B cell (primary cell): Measurements from ENCODE around the gene BBC3. TPM values are rescaled to one million over a fixed set of nuclear protein-coding genes. Genes with fewer than 3 reads are reported as not detected.
A peak's percentile ranks its signal among the peaks of the same experiment; 100 is the strongest.

Source experiments
- ATAC-seq: fragments of 200-7000 bp; cut with Tn5 transposase; one replicate; pipeline ENCODE4 v1.10.0; 2021; ENCODE audit warnings: low read depth, mild to moderate bottlenecking, moderate number of reproducible peaks, moderate library complexity
- CTCF ChIA-PET: fragments of 350-600 bp; sonication (Branson Sonifier 250); formaldehyde crosslinking; loops from one replicate; lab custom pipeline; 2021; ENCODE audit warnings: antibody characterized with exemption, inconsistent platforms; lab: Charles Lee
- POLR2A ChIA-PET: fragments of 350-600 bp; sonication (Branson Sonifier 250); formaldehyde crosslinking; loops from one replicate; lab custom pipeline; 2021; ENCODE audit warnings: antibody characterized with exemption; lab: Charles Lee
- DNase-seq: peaks from one replicate; pipeline ENCODE4 v3.0.0; 2013
- H2AFZ ChIP-seq: 2 replicates; pipeline ENCODE4 v1.6.1; 2012; ENCODE audit warnings: mild to moderate bottlenecking, low read depth, low read length; ENCODE audit not compliant: insufficient read depth, poor library complexity, severe bottlenecking
- H3K27ac ChIP-seq, 2 donors: 1 replicate in 1 of 2; 2 replicates in 1 of 2; pipeline ENCODE4 v1.5.1; 2012 to 2013; ENCODE audit warnings: low read length in 2 of 2, mild to moderate bottlenecking in 2 of 2, moderate library complexity in 1 of 2
- H3K27me3 ChIP-seq, 4 experiments: fragments of 200-600 bp in 1 of 4; sonication (generic) in 1 of 4; replicated peaks in 1 of 4; 1 replicate in 2 of 4; 2 replicates in 2 of 4; pipeline versions ENCODE4 v1.6.1 to v1.7.0; 2013 to 2016; ENCODE audit warnings: low read length in 3 of 4, mild to moderate bottlenecking in 2 of 4, mixed read lengths in 1 of 4, moderate library complexity in 1 of 4; ENCODE audit not compliant: insufficient read depth in 4 of 4, control insufficient read depth in 3 of 4; ENCODE audit errors: control extremely low read depth in 1 of 4
- H3K36me3 ChIP-seq, 2 experiments: replicated peaks in 1 of 2; 1 replicate in 1 of 2; 2 replicates in 1 of 2; pipeline versions ENCODE4 v1.6.1 to v1.7.1; 2013; ENCODE audit warnings: low read length in 1 of 2; ENCODE audit not compliant: insufficient read depth in 2 of 2, control insufficient read depth in 1 of 2; ENCODE audit errors: control extremely low read depth in 1 of 2, extremely low read depth in 1 of 2
- H3K4me1 ChIP-seq, 2 donors: fragments of 200-600 bp in 1 of 2; sonication (generic) in 1 of 2; 1 replicate in 1 of 2; 2 replicates in 1 of 2; pipeline versions ENCODE4 v1.5.1 to v1.6.1; 2013 to 2017; ENCODE audit warnings: low read length in 2 of 2; ENCODE audit not compliant: control insufficient read depth in 2 of 2, insufficient read depth in 2 of 2
- H3K4me2 ChIP-seq: replicated peaks from 2 replicates; pipeline ENCODE3; 2012; ENCODE audit warnings: mild to moderate bottlenecking, low read depth, low read length; ENCODE audit not compliant: poor library complexity, severe bottlenecking
- H3K4me3 ChIP-seq, 5 experiments: fragments of 200-600 bp in 1 of 5; sonication (generic) in 1 of 5; 1 replicate in 3 of 5; 2 replicates in 2 of 5; pipeline versions ENCODE4 v1.5.1 to v1.7.0; 2011 to 2016; ENCODE audit warnings: low read length in 4 of 5, mild to moderate bottlenecking in 4 of 5, low read depth in 2 of 5, control low read depth in 1 of 5, moderate library complexity in 1 of 5; ENCODE audit not compliant: insufficient read depth in 1 of 5; ENCODE audit errors: control extremely low read depth in 1 of 5, extremely low read depth in 1 of 5
- H3K79me2 ChIP-seq: fragments of 200-600 bp; sonication (generic); one replicate; pipeline ENCODE4 v1.6.0; 2016; ENCODE audit warnings: low read length; ENCODE audit not compliant: control insufficient read depth, insufficient read depth
- H3K9ac ChIP-seq: fragments of 200-600 bp; sonication (generic); 2 replicates; pipeline ENCODE4 v1.6.1; 2017; ENCODE audit warnings: mild to moderate bottlenecking, low read length, moderate library complexity
- H3K9me3 ChIP-seq, 3 donors: one replicate each; pipeline versions ENCODE4 v1.6.1 to v1.7.1; 2013; ENCODE audit warnings: low read length in 2 of 3; ENCODE audit not compliant: control insufficient read depth in 2 of 3, insufficient read depth in 1 of 3; ENCODE audit errors: control extremely low read depth in 1 of 3
- H4K20me1 ChIP-seq: 2 replicates; pipeline ENCODE4 v1.6.0; 2012; ENCODE audit warnings: mild to moderate bottlenecking, low read length; ENCODE audit not compliant: insufficient read depth, control insufficient read depth, poor library complexity, severe bottlenecking
- H3K27ac Mint-ChIP-seq: one replicate; pipeline ENCODE4 v1.8.0; 2021; ENCODE audit warnings: mixed read lengths
- H3K27me3 Mint-ChIP-seq: one replicate; pipeline ENCODE4 v1.8.0; 2021; ENCODE audit warnings: mixed read lengths
- H3K4me1 Mint-ChIP-seq: one replicate; pipeline ENCODE4 v1.8.0; 2021; ENCODE audit warnings: mixed read lengths
- H3K4me3 Mint-ChIP-seq: one replicate; pipeline ENCODE4 v1.8.0; 2021; ENCODE audit warnings: mixed read lengths
- H3K9me3 Mint-ChIP-seq: one replicate; pipeline ENCODE4 v1.8.0; 2022; ENCODE audit warnings: mixed read lengths; ENCODE audit not compliant: insufficient read depth
- CTCF ChIP-seq: fragments of 200-600 bp; IDR thresholded peaks from one replicate; pipeline ENCODE4 v1.8.0; 2022; ENCODE audit warnings: antibody characterized with exemption, mild to moderate bottlenecking
- EZH2 ChIP-seq: IDR thresholded peaks from 2 replicates; pipeline ENCODE4 v1.6.1; 2012; ENCODE audit warnings: borderline replicate concordance, low read depth, mild to moderate bottlenecking, moderate library complexity, low read length; ENCODE audit not compliant: insufficient read depth, poor library complexity, severe bottlenecking
- WGBS: methylation state at CpG from one replicate; pipeline ENCODE4 v1.1.5; 2013; ENCODE audit warnings: missing lambda C conversion rate; ENCODE audit not compliant: insufficient coverage; 5-methylcytosine and 5-hydroxymethylcytosine counted together
- intact Hi-C: fragments of 100-400 bp; cut with micrococcal nuclease; formaldehyde crosslinking; loops from one replicate; pipeline ENCODE4 v1.10.0; 2022
- polyA plus RNA-seq: library from polyadenylated mRNA; depleted of rRNA; stranded (reverse); fragments of >200 nt; gene quantifications from 2 replicates; pipeline ENCODE4 v1.2.3, GENCODE V29; 2012
- total RNA-seq, 2 donors: library from RNA; stranded (reverse); fragments of 120-200 nt in 1 of 2; gene quantifications; 1 replicate in 1 of 2; 2 replicates in 1 of 2; pipeline versions ENCODE4 v1.2.3 to v1.2.4, GENCODE V29; 2013 to 2022

The BBC3 gene
- total and polyA plus RNA-seq, 2 donors (not counting 1 experiment from before 2014, with no cell fraction given): 10.2 to 17.8 TPM

GRCh38 chr19:47227352-47228167 lies 3.4 kb downstream of the BBC3 start:
- ChIA-PET POLR2A (interaction anchor here (1.0 to 3.4 kb wide), 5 partner anchors 16 to 116 kb away, joined by 10 to 37 read pairs (median 30); partner anchors contain the start of genes CCDC9, INAFM1 and ZC3H4), CTCF (interaction anchor here (5.7 to 7.3 kb wide), 2 partner anchors 17 to 18 kb away, joined by 90 to 99 read pairs; no protein-coding TSS in a partner anchor)
- intact Hi-C loops: loop anchor here (2.0 to 5.0 kb wide), 4 partner anchors 17 to 440 kb away; partner anchors contain the start of genes INAFM1 and SLC1A5
- Histone ChIP-seq H3K79me2 (no peaks in the 10 kb centered on the region), H2AFZ (no peak overlapping the region), H3K9me3 (no peaks in the 10 kb centered on the region), H4K20me1 (peaks cover 22% of the 10 kb centered on the region), H3K4me3 (peak overlapping the region; percentile 28 to 95 (median 55)), H3K36me3 (no peaks in the 10 kb centered on the region), H3K4me1 (peaks cover 51 to 60% of the 10 kb centered on the region in 2 donors), H3K4me2 (peak overlapping the region; percentile 100), H3K27ac (peak overlapping the region; percentile 82 to 93), H3K27me3 (peaks cover 0 to 34% (median 1%) of the 10 kb centered on the region in 4 experiments), H3K9ac (peak overlapping the region; percentile 89)
- no peaks in the 10 kb centered on the region for H3K27me3 Mint-ChIP-seq
- H3K27ac Mint-ChIP-seq: peak overlapping the region; percentile 84
- H3K4me1 Mint-ChIP-seq: peaks cover 27% of the 10 kb centered on the region
- peak; percentile 67 for DNase-seq
- ATAC-seq: no peak
- peak overlapping the region; percentile 90 for H3K4me3 Mint-ChIP-seq
- TF ChIP-seq EZH2: no peak
- WGBS: 3% methylated on average over 19 of the region's 27 CpGs
- no peaks in the 10 kb centered on the region for H3K9me3 Mint-ChIP-seq

GRCh38 chr19:47226426-47227351 lies 4.3 kb downstream of the BBC3 start:
- intact Hi-C loops: loop anchor here (1.0 to 5.0 kb wide), 7 partner anchors 16 to 439 kb away; partner anchors contain the start of genes CCDC9, INAFM1 and SLC1A5
- H3K4me1 ChIP-seq: peaks cover 46 to 51% of the 10 kb centered on the region in 2 donors
- 2% methylated on average over 55 of the region's 56 CpGs for WGBS
- Mint-ChIP-seq H3K27ac (peak overlapping the region; percentile 95), H3K27me3 (no peaks in the 10 kb centered on the region), H3K4me1 (peaks cover 20% of the 10 kb centered on the region), H3K4me3 (peak overlapping the region; percentile 90), H3K9me3 (no peaks in the 10 kb centered on the region)
- no peaks in the 10 kb centered on the region for H3K36me3 ChIP-seq
- peak overlapping the region in 4 of 5 experiments; percentile 42 to 95 (median 56) for H3K4me3 ChIP-seq
- H3K27ac ChIP-seq: peak overlapping the region; percentile 82 to 93
- H2AFZ ChIP-seq: no peak overlapping the region
- ATAC-seq (peak; percentile 6), DNase-seq (no peak)
- no peak for TF ChIP-seq EZH2
- TF ChIP-seq CTCF: no peak
- CTCF ChIA-PET: interaction anchor here (0.9 to 7.3 kb wide), 5 partner anchors 13 to 113 kb away, joined by 3 to 99 read pairs (median 8); partner anchors contain the start of gene ZC3H4
- H3K79me2 ChIP-seq: no peaks in the 10 kb centered on the region
- no peaks in the 10 kb centered on the region for H3K9me3 ChIP-seq
- H3K27me3 ChIP-seq: peaks cover 0 to 34% (median 1%) of the 10 kb centered on the region in 4 experiments
- POLR2A ChIA-PET: interaction anchor here (0.5 to 3.4 kb wide), 13 partner anchors 13 to 1548 kb away, joined by 5 to 37 read pairs (median 10); partner anchors contain the start of genes CCDC9, INAFM1 and ZC3H4
- H3K9ac ChIP-seq: peak overlapping the region; percentile 89
- H3K4me2 ChIP-seq: peak overlapping the region; percentile 100
- peaks cover 23% of the 10 kb centered on the region for H4K20me1 ChIP-seq
